ENCODE data around the gene CELF1. TPM values are rescaled to one million over a fixed set of nuclear protein-coding genes. Genes with fewer than 3 reads are reported as not detected.

CELF1 gene
- total RNA-seq, 1 experiment from 2014 or later, result 152 TPM

- Histone ChIP-seq H3K36me3 (ENCODE audit: control insufficient read depth, insufficient read depth, low read length) (no peaks in the 10 kb centered on the region), H3K9me3 (no peaks in the 10 kb centered on the region), H3K27me3 (replicated peaks; ENCODE audit: control insufficient read depth, insufficient read depth, low read length) (no peaks in the 10 kb centered on the region), H3K4me1 (no peaks in the 10 kb centered on the region; the same call in 1 of the 2 replicates), H3K4me3 (ENCODE audit: low read depth, low read length) (no peak overlapping the region)
- ChIA-PET CTCF (no interaction called here), POLR2A (no interaction called here)
- Mint-ChIP-seq H3K4me1 (ENCODE audit: low read depth, unreplicated experiment) (peaks cover 11% of the 10 kb centered on the region), H3K9me3 (ENCODE audit: unreplicated experiment) (no peaks in the 10 kb centered on the region), H3K27me3 (ENCODE audit: insufficient read depth, unreplicated experiment) (no peaks in the 10 kb centered on the region), H3K36me3 (ENCODE audit: insufficient read depth, unreplicated experiment) (peaks cover 37% of the 10 kb centered on the region), H3K4me3 (ENCODE audit: unreplicated experiment) (no peak overlapping the region), H3K27ac (ENCODE audit: unreplicated experiment) (no peak overlapping the region)
- DNase-seq, result no peak
- intact Hi-C loops (cut with micrococcal nuclease; ENCODE audit: unreplicated experiment), result no loop called here
- no TSS peak for BruUV-seq (replicated peaks)
- TF ChIP-seq, protein P1, sequence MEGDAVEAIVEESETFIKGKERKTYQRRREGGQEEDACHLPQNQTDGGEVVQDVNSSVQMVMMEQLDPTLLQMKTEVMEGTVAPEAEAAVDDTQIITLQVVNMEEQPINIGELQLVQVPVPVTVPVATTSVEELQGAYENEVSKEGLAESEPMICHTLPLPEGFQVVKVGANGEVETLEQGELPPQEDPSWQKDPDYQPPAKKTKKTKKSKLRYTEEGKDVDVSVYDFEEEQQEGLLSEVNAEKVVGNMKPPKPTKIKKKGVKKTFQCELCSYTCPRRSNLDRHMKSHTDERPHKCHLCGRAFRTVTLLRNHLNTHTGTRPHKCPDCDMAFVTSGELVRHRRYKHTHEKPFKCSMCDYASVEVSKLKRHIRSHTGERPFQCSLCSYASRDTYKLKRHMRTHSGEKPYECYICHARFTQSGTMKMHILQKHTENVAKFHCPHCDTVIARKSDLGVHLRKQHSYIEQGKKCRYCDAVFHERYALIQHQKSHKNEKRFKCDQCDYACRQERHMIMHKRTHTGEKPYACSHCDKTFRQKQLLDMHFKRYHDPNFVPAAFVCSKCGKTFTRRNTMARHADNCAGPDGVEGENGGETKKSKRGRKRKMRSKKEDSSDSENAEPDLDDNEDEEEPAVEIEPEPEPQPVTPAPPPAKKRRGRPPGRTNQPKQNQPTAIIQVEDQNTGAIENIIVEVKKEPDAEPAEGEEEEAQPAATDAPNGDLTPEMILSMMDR (IDR thresholded peaks at IDR 0.05; ENCODE audit: insufficient read depth in 1 of 2, low read depth in 1 of 2, low read length in 1 of 2, severe bottlenecking in 1 of 2, unreplicated experiment in 1 of 2), result no peak
Observed at GRCh38 chr11:47536915-47537314, 16.0 kb downstream of the CELF1 start.

DNA sequence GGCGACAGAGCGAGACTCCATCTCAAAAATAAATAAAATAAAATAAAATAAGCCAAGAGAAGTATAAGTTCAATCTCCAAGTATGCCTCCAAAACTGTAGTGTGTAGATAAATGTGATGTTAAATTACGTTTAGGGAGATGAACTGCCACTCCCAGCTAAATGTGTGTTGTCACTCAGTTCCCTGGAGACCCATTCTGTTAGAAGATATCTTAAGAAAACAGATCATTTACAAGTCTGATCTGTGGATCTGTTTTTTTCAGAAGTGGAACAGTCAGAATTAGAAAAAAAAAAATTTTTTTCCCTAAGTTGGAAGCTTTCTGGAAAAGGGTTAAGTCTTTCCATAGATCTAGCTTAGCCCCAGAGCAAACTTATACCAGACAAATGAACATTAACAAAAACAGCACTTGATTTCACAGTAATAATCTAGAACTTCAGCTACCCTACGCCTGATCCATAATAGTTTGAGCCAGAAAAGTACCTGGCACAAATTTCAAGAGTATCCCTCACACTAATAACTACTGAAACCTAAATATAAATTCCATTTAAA, 18.2 kb downstream of the CELF1 start:
- TF ChIP-seq, protein P1 (IDR thresholded peaks at IDR 0.05; ENCODE audit: insufficient read depth in 1 of 2, low read depth in 1 of 2, low read length in 1 of 2, severe bottlenecking in 1 of 2, unreplicated experiment in 1 of 2), result no peak
- intact Hi-C loops (cut with micrococcal nuclease; ENCODE audit: unreplicated experiment), result no loop called here
- H3K36me3 Mint-ChIP-seq (ENCODE audit: insufficient read depth, unreplicated experiment), result peaks cover 30% of the 10 kb centered on the region
- Histone ChIP-seq H3K9me3 (no peaks in the 10 kb centered on the region), H3K27me3 (replicated peaks; ENCODE audit: control insufficient read depth, insufficient read depth, low read length) (no peaks in the 10 kb centered on the region), H3K4me1 (peaks cover 19% of the 10 kb centered on the region), H3K36me3 (ENCODE audit: control insufficient read depth, insufficient read depth, low read length) (no peaks in the 10 kb centered on the region), H3K4me3 (ENCODE audit: low read depth, low read length) (no peak overlapping the region)
- no TSS peak for BruUV-seq (replicated peaks)
- H3K4me3 Mint-ChIP-seq (ENCODE audit: unreplicated experiment), result no peak overlapping the region
- H3K4me1 Mint-ChIP-seq (ENCODE audit: low read depth, unreplicated experiment), result peaks cover 11% of the 10 kb centered on the region
- ChIA-PET CTCF (no interaction called here), POLR2A (no interaction called here)
- no peak for DNase-seq
- no peaks in the 10 kb centered on the region for H3K9me3 Mint-ChIP-seq (ENCODE audit: unreplicated experiment)
- H3K27me3 Mint-ChIP-seq (ENCODE audit: insufficient read depth, unreplicated experiment), result no peaks in the 10 kb centered on the region
- H3K27ac Mint-ChIP-seq (ENCODE audit: unreplicated experiment), result no peak overlapping the region

DNA sequence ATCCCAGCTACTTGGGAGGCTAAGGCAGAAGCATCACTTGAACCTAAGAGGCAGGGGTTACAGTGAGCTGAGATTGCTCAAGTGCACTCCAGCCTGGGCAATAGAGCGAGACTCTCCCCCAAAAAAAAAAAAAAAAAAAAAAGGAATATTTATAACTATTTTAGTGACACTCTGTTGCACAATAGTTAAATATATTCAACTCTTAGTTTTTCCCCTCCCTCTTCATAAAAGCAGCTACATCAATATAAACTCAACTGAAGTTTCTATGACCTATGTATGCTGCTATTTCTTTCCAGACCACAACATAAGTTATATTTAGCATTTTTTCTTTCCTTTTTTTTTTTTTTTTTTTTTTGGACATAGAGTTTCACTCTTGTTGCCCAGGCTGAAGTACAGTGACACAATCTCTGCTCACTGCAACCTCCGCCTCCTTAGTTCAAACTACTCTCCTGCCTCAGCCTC, 19.2 kb downstream of the CELF1 start:
- Histone ChIP-seq H3K4me3 (ENCODE audit: low read depth, low read length) (no peak overlapping the region), H3K27me3 (replicated peaks; ENCODE audit: control insufficient read depth, insufficient read depth, low read length) (no peaks in the 10 kb centered on the region), H3K36me3 (ENCODE audit: control insufficient read depth, insufficient read depth, low read length) (no peaks in the 10 kb centered on the region), H3K4me1 (peaks cover 26% of the 10 kb centered on the region), H3K9me3 (no peaks in the 10 kb centered on the region)
- no peak overlapping the region for H3K27ac Mint-ChIP-seq (ENCODE audit: unreplicated experiment)
- intact Hi-C loops (cut with micrococcal nuclease; ENCODE audit: unreplicated experiment), result no loop called here
- TF ChIP-seq, protein P1 (IDR thresholded peaks at IDR 0.05; ENCODE audit: insufficient read depth in 1 of 2, low read depth in 1 of 2, low read length in 1 of 2, severe bottlenecking in 1 of 2, unreplicated experiment in 1 of 2), result no peak
- no peaks in the 10 kb centered on the region for H3K9me3 Mint-ChIP-seq (ENCODE audit: unreplicated experiment)
- peaks cover 38% of the 10 kb centered on the region for H3K36me3 Mint-ChIP-seq (ENCODE audit: insufficient read depth, unreplicated experiment)
- peaks cover 13% of the 10 kb centered on the region for H3K4me1 Mint-ChIP-seq (ENCODE audit: low read depth, unreplicated experiment)
- POLR2A ChIA-PET, result no interaction called here
- no peaks in the 10 kb centered on the region for H3K27me3 Mint-ChIP-seq (ENCODE audit: insufficient read depth, unreplicated experiment)
- BruUV-seq (replicated peaks), result no TSS peak
- CTCF ChIA-PET, result interaction anchor here (0.6 kb wide), 1 partner anchor 20 kb away, joined by 4 read pairs; no protein-coding TSS in a partner anchor
- no peak overlapping the region for H3K4me3 Mint-ChIP-seq (ENCODE audit: unreplicated experiment)
- DNase-seq, result no peak
